ENCODE results near the gene PTGR3.
A peak's percentile ranks its signal among the peaks of the same experiment; 100 is the strongest.

The PTGR3 gene

DNA sequence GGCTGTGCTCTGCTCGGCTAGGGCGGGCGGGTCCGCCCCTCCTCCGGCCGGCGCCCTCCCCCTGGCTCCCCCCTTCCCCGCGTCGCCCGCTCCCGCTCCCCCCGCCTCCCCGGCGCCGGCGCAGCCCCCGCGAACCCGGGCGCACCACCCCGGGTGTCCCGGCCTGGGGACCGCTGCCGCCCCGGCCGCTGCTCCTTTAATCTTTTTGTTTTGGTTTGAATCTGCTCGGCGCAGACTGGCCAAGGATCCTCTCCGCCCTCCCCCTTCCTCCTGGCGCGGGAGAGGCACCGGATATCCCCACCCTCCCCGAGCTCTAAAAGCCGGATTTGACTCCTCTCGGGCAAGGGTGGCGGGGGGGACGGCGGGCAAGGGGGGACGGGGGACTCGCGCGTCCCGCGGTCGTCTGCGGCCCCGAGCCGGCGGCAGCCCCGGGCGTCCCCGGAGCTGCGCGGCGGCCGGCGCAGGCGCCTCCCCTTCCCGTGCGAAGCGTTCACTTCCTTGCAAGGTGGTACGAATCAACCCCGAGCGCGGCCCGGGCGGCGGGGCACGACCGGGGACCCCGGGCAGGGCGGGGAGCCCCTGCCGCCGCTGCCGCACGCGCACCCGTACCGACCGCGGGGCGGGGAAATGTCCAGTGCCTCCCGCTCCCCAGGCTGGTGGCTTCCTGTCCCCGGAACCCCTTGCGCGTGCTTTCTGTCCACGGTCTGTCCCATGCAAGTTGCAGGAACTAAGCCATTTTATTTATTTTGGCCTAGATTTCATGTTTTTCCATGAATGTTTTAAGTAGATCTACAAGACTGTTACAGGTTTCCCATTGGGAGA lies at the start of gene PTGR3:
TSS of gene PTGR3 (minus strand) at position 11 of the 822 bp plus-strand sequence. CDS start 81 bp downstream, outside the sequence.
- no peak for TF ChIP-seq CTCF (IDR thresholded peaks at IDR 0.05; ENCODE audit: borderline replicate concordance, insufficient read depth, low read depth, low read length)
- peak within 1 kb of the TSS; percentile 66 for H3K4me3 ChIP-seq (ENCODE audit: low read depth, low read length)

DNA sequence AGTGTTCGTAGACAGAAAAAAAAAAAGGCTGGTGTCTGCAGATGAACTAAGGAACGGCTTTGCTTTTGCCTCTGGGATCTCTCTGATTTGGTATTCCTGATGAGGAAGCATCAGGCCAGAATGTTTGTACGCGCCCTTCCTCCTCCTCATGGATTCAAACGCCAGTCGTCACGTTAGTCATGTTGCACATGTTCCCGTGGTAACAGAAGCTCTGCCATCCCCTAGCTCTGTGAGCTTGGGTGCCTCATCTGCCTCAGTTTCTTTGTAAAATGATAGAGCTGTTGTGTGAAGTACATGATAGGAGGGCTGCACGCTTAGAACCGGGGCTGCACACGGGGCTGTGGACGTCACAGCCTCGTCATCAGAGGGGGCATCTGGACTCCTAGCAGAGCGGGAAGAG lies 48.7 kb upstream of the PTGR3 start:
- no peak overlapping the region for H3K4me3 ChIP-seq (ENCODE audit: low read depth, low read length)
- no peak for TF ChIP-seq CTCF (IDR thresholded peaks at IDR 0.05; ENCODE audit: borderline replicate concordance, insufficient read depth, low read depth, low read length)

DNA sequence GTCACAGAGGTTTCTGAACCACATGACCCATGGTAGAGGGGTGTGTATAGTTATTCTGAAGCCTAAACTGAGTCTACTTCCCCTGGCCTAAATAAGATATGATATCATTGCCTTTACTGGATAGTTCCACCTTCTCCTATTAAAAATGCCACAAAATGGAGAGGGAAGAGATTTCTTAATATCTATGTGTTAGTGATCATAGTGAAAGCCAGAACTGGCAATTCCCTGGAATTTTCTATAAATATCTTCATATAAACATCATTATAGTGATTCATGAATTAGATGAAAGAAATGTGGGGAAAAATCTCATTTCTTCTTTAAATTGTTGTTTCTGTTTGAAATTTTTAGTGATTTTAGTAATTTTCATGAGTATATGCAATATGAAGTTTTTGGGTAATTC lies 47.4 kb upstream of the PTGR3 start:
- TF ChIP-seq CTCF (IDR thresholded peaks at IDR 0.05; ENCODE audit: borderline replicate concordance, insufficient read depth, low read depth, low read length) = no peak
- H3K4me3 ChIP-seq (ENCODE audit: low read depth, low read length) = no peak overlapping the region

- TF ChIP-seq CTCF (IDR thresholded peaks at IDR 0.05; ENCODE audit: borderline replicate concordance, insufficient read depth, low read depth, low read length) = no peak
- no peak overlapping the region for H3K4me3 ChIP-seq (ENCODE audit: low read depth, low read length)
These were observed 46.2 kb upstream of the PTGR3 start for GRCh38 chr18:75255094-75255493.

- no peak overlapping the region for H3K4me3 ChIP-seq (ENCODE audit: low read depth, low read length)
These were observed 44.8 kb upstream of the PTGR3 start for GRCh38 chr18:75253784-75254183.

DNA sequence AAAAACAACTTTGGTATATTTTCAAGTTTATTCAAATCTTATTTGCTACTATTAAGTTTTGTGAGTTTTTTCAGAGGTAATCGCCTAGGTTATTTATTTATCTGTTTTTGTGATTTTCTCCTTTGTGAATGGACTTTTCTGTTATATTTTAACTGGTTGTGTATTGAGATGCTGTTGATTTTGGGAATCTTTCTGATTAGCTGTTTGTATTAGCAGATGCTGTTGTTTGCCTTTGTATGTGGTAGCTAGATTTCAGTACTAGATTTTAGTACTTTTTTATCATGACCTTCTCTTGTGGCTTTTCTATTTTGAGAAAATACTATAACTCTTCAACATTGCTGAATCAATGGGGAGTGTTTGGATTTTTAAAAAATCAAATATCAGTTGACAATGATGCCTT lies 44.1 kb upstream of the PTGR3 start:
- H3K4me3 ChIP-seq (ENCODE audit: low read depth, low read length) = no peak overlapping the region

More at GRCh38 chr18:75253784-75254183, 44.8 kb upstream of the PTGR3 start:
- TF ChIP-seq CTCF (IDR thresholded peaks at IDR 0.05; ENCODE audit: borderline replicate concordance, insufficient read depth, low read depth, low read length) = no peak

More for the DNA sequence above, 44.1 kb upstream of the PTGR3 start:
- no peak for TF ChIP-seq CTCF (IDR thresholded peaks at IDR 0.05; ENCODE audit: borderline replicate concordance, insufficient read depth, low read depth, low read length)
